GM10266 (cell line): ENCODE data around the gene GUCA1A.
"Not testable (repeated sequence)": the region's sequence is repeated elsewhere in the genome, so short reads cannot be mapped to it uniquely, and the experiment has no call there.

Experiments used
- DNase-seq: peaks from one replicate; pipeline ENCODE4 v3.0.0; 2012; ENCODE audit errors: extremely low spot score
- CTCF ChIP-seq: IDR thresholded peaks from 2 replicates; pipeline ENCODE4 v1.5.1; 2012; ENCODE audit warnings: mild to moderate bottlenecking, low read depth; ENCODE audit not compliant: control insufficient read depth, insufficient read depth; ENCODE audit errors: missing control alignments

Gene GUCA1A

DNA sequence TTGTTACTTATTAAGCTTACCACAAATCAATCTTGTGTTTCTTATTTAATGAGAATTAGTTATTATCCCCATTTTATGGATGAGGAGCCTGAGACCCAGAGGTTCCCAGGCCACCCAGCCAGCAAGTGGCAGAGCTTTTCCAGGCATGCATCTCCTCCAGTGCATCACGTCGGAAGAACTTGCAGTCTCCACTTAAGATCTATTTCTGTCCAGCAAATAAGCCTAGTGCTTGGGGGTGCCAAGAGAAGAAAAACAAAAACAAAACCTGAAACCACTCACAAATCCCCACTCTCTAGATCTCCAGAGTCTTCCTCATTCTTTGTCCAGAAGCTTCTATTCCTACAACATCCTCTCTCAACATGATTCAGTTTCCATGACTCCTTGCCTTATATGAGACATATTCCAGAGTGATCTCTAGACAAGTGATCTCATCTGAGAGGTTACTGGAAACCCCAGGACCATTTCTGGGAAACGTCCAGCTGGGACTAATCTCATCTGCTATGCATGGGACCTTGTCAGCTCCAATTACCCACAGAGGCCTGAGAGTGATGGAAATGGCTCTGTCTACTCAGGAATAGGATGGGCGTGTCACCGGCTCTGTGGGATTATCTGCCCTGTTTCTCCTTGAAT, 17.5 kb downstream of the GUCA1A start:
- no peak for DNase-seq
- no peak for TF ChIP-seq CTCF

DNA sequence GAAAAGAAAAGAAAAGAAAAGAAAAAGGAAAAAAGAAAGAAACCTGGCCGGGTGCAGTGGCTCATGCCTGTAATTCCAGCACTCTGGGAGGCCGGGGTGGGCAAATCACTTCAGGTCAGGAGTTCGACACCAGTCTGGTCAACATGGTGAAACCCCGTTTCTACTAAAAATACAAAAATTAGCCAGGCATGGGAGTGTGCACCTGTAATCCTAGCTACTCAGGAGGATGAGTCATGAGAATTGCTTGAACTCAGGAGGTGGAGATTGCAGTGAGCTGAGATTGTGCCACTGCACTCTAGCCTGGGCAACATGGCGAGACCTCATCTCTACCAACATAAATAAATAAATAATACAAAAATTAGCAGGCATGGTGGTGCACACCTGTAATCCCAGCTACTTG, 19.2 kb downstream of the GUCA1A start:
- DNase-seq = not testable (repeated sequence)

- DNase-seq = no peak
Observed at GRCh38 chr6:42193491-42193894, 20.3 kb downstream of the GUCA1A start.

GRCh38 chr6:42194056-42194455, 20.9 kb downstream of the GUCA1A start:
- DNase-seq = no peak
- TF ChIP-seq CTCF = no peak

More at GRCh38 chr6:42193491-42193894, 20.3 kb downstream of the GUCA1A start:
- TF ChIP-seq CTCF = no peak

GRCh38 chr6:42195415-42195814, 22.3 kb downstream of the GUCA1A start:
- no peak for DNase-seq
- TF ChIP-seq CTCF = no peak

DNA sequence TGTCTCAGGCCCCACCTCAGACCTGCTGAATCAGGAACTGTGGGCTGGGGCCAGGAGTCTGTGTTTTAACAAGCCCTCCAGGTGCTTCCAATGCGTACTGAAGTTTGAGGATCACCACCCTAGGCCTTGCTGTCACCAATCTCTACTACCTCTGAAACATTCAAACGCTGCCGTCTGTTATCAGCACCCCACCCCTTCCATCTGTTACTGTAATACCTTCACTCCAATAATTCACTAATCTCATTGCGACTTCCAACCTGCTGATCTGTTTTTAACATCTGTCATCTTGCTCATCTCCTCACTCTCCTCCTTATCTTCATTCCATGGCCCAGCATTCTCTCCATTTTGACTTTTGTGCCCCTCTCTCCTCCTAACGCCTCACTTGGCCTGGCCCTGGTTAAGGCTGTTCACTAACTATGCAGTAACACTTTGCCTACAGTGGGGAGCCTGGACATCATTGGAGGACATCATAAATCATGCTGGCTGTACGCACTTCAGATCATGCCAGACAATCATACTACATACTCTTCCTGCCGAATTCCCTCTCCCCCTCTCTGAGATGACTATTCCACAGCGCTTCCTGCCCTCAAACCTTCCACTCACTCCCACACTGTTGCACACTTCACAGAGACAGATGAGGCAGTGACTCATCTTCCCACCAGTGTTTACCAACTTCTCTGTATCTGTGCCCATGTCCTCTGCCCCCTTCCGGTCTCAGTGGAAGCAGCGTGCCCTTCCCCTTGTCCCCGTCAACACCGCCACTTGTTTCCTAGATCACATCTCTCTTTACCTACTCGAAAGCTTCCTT, 24.6 kb downstream of the GUCA1A start:
- DNase-seq = no peak
- no peak for TF ChIP-seq CTCF

GRCh38 chr6:42199106-42199981, 26.2 kb downstream of the GUCA1A start:
- no peak for DNase-seq
- no peak for TF ChIP-seq CTCF
